ENCODE measurements around the gene CPNE5. TPM values are rescaled to one million over a fixed set of nuclear protein-coding genes. Genes with fewer than 3 reads are reported as not detected.

Gene CPNE5
- total and polyA plus RNA-seq, 8 donors = 1.2 to 7.3 (median 6.4) TPM

DNA sequence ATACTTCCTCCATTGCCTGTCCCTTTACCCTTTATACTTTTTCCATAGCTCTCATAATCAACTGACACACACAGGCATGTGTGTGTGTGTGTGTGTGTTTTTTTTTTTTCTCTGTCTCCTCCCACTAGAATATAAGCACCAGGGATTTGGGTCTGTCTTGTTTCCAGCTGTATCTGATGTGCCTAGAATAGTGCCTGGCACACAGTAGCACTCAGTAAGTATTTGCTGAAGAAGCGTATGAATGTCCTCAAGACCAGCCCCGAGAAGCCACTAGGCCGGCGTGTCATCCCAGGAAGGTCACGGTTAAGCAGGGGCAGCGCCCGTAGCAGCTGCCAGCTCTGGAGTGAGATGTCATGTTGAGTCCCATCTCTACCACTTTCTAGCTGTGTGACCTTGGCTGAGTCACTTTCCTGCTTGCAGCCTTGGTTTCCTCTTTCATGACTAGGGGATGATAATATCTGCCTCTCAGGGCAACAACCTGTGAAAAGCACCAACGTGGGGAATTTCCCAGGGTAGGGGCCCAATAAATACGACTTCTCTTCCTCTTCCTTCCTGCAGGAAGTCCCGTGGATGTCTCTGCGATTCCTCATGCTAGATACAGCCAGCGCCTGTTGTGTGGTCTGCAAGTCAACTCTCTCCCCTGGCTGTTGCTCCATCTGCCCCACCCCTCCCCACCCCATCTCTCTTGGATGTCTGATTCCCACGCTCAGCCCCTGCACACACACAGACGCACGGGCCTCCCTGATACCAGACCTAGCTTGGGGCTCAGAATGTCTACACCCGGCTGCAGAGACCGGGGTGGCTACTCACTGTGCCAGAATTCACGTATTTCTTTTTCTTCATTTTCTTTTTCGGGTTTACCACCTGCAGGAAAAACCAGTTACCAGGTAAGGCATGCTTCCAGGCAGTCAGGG, 83.6 kb downstream of the CPNE5 start:
- DNase-seq (no peak), ATAC-seq (peak; percentile 2)
- intact Hi-C loops (cut with DNase I) = loop anchor here in 1 of 2 donors (10.0 kb wide), 1 partner anchor 141 kb away; no protein-coding TSS in a partner anchor
- Histone ChIP-seq H3K9me3 (no peaks in the 10 kb centered on the region), H3K4me3 (no peak overlapping the region), H3K4me1 (peaks cover 0 to 72% of the 10 kb centered on the region in 2 donors), H3K27ac (peak overlapping the region in 1 of 2 donors; percentile 77), H3K27me3 (no peaks in the 10 kb centered on the region), H3K36me3 (no peaks in the 10 kb centered on the region)
- TF ChIP-seq CTCF (IDR thresholded peaks at IDR 0.05) = no peak

DNA sequence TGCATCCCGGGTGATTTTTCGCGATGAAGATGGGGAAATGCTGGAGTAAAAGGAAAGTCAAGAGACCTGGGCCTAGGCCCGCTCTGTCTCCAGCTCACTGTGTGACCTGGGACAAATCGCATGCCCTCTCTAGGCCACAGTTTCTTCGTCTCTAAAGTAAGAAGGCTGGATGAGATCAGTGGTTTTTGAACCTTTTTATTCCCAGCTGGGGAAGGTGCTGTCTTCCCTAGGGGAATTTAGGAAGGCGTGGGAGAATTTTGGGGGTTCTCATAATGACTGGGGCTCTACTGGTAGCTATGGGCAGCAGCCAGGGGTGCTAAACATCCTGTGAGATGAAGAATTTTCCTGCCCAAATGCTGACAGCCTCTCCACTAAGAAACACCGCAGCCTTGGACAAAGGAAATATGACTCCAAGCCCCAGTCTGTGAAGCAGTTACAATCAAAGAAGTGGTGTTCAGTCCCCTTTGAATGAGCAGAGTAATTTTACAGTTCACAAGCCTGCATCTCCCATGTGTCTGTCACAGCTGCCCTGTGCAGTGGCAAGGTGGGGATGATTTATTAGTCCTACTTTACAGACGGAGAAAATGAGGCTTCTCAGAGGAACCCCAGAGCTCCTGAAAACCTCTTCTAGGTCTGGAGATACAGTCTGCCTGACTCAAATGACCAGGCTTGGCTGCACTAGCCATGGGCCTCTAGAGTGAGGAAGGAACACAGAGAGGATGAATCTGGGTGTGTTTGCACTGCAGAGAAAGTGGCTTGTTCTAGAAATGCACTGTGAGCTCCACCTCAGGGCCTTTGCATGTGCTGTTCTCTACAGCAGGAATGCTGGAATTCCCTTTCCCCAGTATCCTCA, 84.4 kb downstream of the CPNE5 start:
- DNase-seq = no peak
- peak overlapping the region in 1 of 2 donors; percentile 77 for H3K27ac ChIP-seq
- no peaks in the 10 kb centered on the region for H3K36me3 ChIP-seq
- peaks cover 0 to 7% of the 10 kb centered on the region in 2 donors for H3K9me3 ChIP-seq
- ATAC-seq = no peak
- no peak overlapping the region for H3K4me3 ChIP-seq
- TF ChIP-seq CTCF (IDR thresholded peaks at IDR 0.05) = no peak
- intact Hi-C loops (cut with DNase I) = loop anchor here in 1 of 2 donors (10.0 kb wide), 1 partner anchor 140 kb away; no protein-coding TSS in a partner anchor
- H3K27me3 ChIP-seq = no peaks in the 10 kb centered on the region
- peaks cover 0 to 72% of the 10 kb centered on the region in 2 donors for H3K4me1 ChIP-seq

DNA sequence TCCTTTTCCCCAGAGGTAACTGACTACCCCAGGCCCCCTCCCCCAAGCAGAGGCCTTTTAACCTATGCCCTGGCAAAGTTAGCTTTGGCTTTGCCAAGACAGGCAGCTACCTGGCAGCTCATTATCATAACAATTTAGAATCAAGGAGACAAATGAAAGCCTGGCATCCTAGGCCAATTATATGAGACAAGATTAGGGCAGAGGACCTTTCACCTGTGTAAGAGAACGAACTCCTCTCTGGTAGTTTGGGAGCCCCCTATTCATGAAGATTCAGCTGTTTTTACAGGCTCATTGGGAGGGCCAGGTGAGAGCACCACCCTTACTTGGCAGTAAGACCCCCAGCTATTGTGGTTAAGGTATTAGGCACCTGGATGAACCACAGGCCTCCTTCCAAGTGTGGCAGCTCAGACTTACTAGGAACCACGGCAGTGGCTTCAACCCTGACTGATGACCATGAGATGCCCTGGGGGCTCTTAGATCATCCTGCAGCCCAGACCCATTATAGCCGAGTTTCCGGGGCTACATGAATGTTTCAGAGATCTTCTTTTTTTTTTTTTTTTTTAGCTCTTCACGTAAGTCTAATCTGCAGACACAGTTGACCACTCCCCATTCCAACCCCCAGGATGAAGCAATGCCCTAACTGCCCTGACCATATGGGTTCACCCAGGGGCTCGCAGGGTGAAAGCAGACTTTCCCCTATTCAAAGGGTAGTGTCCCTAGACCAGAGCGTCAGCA, 85.4 kb downstream of the CPNE5 start:
- Histone ChIP-seq H3K27ac (no peak overlapping the region), H3K4me3 (no peak overlapping the region), H3K36me3 (no peaks in the 10 kb centered on the region), H3K27me3 (no peaks in the 10 kb centered on the region), H3K4me1 (peaks cover 0 to 66% of the 10 kb centered on the region in 2 donors), H3K9me3 (peaks cover 0 to 8% of the 10 kb centered on the region in 2 donors)
- TF ChIP-seq CTCF (IDR thresholded peaks at IDR 0.05) = no peak
- ATAC-seq (no peak), DNase-seq (no peak)
- intact Hi-C loops (cut with DNase I) = loop anchor here in 1 of 2 donors (10.0 kb wide), 1 partner anchor 139 kb away; no protein-coding TSS in a partner anchor

- ATAC-seq (peak; percentile 36), DNase-seq (no peak)
- Histone ChIP-seq H3K27ac (peak overlapping the region in 1 of 2 donors; percentile 28), H3K36me3 (no peaks in the 10 kb centered on the region), H3K27me3 (no peaks in the 10 kb centered on the region), H3K4me3 (no peak overlapping the region), H3K9me3 (peaks cover 0 to 11% of the 10 kb centered on the region in 2 donors), H3K4me1 (peaks cover 0 to 63% of the 10 kb centered on the region in 2 donors)
- intact Hi-C loops (cut with DNase I) = loop anchor here in 1 of 2 donors (10.0 kb wide), 1 partner anchor 138 kb away; no protein-coding TSS in a partner anchor
- no peak for TF ChIP-seq CTCF (IDR thresholded peaks at IDR 0.05)
These were observed 86.2 kb downstream of the CPNE5 start for GRCh38 chr6:36752886-36753506.

All from left lung (tissue), 10 donors.